Smooth muscle cell (in vitro differentiated cells): ENCODE results near the gene ELSPBP1. TPM values are rescaled to one million over a fixed set of nuclear protein-coding genes. Genes with fewer than 3 reads are reported as not detected.

ENCODE experiments used
- DNase-seq: peaks from one replicate; lab custom pipeline; 2025; ENCODE audit not compliant: unreplicated experiment; lab: John Stamatoyannopoulos, UW
- H2AFZ ChIP-seq: fragments of 200-600 bp; sonication (generic); 2 replicates; pipeline ENCODE4 v1.6.0; 2016; ENCODE audit warnings: antibody characterized with exemption, low read depth, mild to moderate bottlenecking
- H3F3A ChIP-seq: fragments of 200-600 bp; sonication (generic); 2 replicates; pipeline ENCODE4 v1.6.0; 2017; ENCODE audit warnings: antibody characterized with exemption, low read depth
- H3K27ac ChIP-seq: fragments of 200-600 bp; sonication (generic); 2 replicates; pipeline ENCODE4 v1.5.1; 2016; ENCODE audit warnings: low read depth, mild to moderate bottlenecking
- H3K27me3 ChIP-seq: fragments of 200-600 bp; sonication (generic); 2 replicates; pipeline ENCODE4 v1.6.1; 2016; ENCODE audit warnings: low read depth, mild to moderate bottlenecking
- H3K36me3 ChIP-seq: fragments of 200-600 bp; sonication (generic); 2 replicates; pipeline ENCODE4 v1.5.1; 2016; ENCODE audit warnings: low read depth
- H3K4me1 ChIP-seq: fragments of 200-600 bp; sonication (generic); 2 replicates; pipeline ENCODE4 v1.5.1; 2016; ENCODE audit warnings: low read depth
- H3K4me2 ChIP-seq: fragments of 200-600 bp; sonication (generic); 2 replicates; pipeline ENCODE4 v1.6.0; 2016; ENCODE audit warnings: mild to moderate bottlenecking
- H3K4me3 ChIP-seq: fragments of 200-600 bp; sonication (generic); 2 replicates; pipeline ENCODE4 v1.5.1; 2016; ENCODE audit warnings: mild to moderate bottlenecking
- H3K79me2 ChIP-seq: fragments of 200-600 bp; sonication (generic); 2 replicates; pipeline ENCODE4 v1.6.0; 2016; ENCODE audit warnings: low read depth, mild to moderate bottlenecking
- H3K9ac ChIP-seq: fragments of 200-600 bp; sonication (generic); 2 replicates; pipeline ENCODE4 v1.6.0; 2016; ENCODE audit warnings: low read depth
- H3K9me3 ChIP-seq: fragments of 200-600 bp; sonication (generic); replicated peaks from 2 replicates; pipeline ENCODE4 v1.5.1; 2016; ENCODE audit warnings: low read depth
- H4K20me1 ChIP-seq: fragments of 200-600 bp; sonication (generic); 2 replicates; pipeline ENCODE4 v1.6.0; 2016; ENCODE audit warnings: low read depth
- WGBS: methylation state at CpG from one replicate; pipeline ENCODE4 v1.1.7; 2016; ENCODE audit warnings: low lambda C conversion rate; 5-methylcytosine and 5-hydroxymethylcytosine counted together
- polyA plus RNA-seq: library from polyadenylated mRNA; unstranded; fragments of >200 nt; fragmentation: Nextera tagmentation; extraction: Ambion mirVana; gene quantifications from 2 replicates; pipeline ENCODE4 v1.2.1, GENCODE V29; 2016
- total RNA-seq: library from RNA; depleted of rRNA; stranded (reverse); fragments of >200 nt; gene quantifications from 2 replicates; pipeline ENCODE4 v1.2.3, GENCODE V29; 2014
- TF ChIP-seq, protein P1 (sequence below): fragments of 200-600 bp; sonication (generic); IDR thresholded peaks from 2 replicates; pipeline ENCODE4 v1.5.1; 2017; ENCODE audit warnings: borderline replicate concordance, mild to moderate bottlenecking, antibody characterized with exemption; ENCODE audit not compliant: insufficient read depth, poor library complexity, severe bottlenecking

ELSPBP1 gene
- total and polyA plus RNA-seq, 2 experiments from 2014 or later, result 1.3 to 2.7 TPM

DNA sequence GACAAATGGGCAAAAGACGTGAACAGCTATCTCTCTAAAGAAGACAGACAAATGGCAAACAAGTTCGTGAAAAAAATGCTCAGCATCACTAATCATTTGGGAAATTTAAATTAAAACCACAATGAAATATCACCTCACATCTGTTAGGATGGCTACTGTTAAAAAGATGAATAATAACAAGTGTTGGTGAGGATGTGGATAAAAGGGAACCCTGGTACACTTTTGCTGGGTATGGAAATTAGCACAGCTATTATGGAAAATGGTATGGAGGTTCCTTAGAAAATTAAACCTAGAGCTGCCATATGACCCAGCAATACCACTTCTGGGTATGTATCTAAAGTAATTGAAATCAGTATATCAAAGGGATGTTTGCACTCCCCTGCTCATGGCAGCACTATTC, 42.3 kb downstream of the ELSPBP1 start:
- H3K36me3 ChIP-seq, result no peaks in the 10 kb centered on the region
- H3K4me1 ChIP-seq, result no peaks in the 10 kb centered on the region
- no peak overlapping the region for H3K4me3 ChIP-seq
- no peaks in the 10 kb centered on the region for H4K20me1 ChIP-seq
- no peak for DNase-seq
- no peaks in the 10 kb centered on the region for H3K27me3 ChIP-seq
- H2AFZ ChIP-seq, result no peak overlapping the region
- no peak overlapping the region for H3K27ac ChIP-seq
- H3K79me2 ChIP-seq, result no peaks in the 10 kb centered on the region
- H3K4me2 ChIP-seq, result no peak overlapping the region
- peaks cover 3% of the 10 kb centered on the region for H3K9me3 ChIP-seq
- H3F3A ChIP-seq, result no peaks in the 10 kb centered on the region
- H3K9ac ChIP-seq, result no peak overlapping the region
- TF ChIP-seq, protein P1, sequence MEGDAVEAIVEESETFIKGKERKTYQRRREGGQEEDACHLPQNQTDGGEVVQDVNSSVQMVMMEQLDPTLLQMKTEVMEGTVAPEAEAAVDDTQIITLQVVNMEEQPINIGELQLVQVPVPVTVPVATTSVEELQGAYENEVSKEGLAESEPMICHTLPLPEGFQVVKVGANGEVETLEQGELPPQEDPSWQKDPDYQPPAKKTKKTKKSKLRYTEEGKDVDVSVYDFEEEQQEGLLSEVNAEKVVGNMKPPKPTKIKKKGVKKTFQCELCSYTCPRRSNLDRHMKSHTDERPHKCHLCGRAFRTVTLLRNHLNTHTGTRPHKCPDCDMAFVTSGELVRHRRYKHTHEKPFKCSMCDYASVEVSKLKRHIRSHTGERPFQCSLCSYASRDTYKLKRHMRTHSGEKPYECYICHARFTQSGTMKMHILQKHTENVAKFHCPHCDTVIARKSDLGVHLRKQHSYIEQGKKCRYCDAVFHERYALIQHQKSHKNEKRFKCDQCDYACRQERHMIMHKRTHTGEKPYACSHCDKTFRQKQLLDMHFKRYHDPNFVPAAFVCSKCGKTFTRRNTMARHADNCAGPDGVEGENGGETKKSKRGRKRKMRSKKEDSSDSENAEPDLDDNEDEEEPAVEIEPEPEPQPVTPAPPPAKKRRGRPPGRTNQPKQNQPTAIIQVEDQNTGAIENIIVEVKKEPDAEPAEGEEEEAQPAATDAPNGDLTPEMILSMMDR, result no peak
- WGBS, result 77% methylated on average over 2 of the region's 2 CpGs

DNA sequence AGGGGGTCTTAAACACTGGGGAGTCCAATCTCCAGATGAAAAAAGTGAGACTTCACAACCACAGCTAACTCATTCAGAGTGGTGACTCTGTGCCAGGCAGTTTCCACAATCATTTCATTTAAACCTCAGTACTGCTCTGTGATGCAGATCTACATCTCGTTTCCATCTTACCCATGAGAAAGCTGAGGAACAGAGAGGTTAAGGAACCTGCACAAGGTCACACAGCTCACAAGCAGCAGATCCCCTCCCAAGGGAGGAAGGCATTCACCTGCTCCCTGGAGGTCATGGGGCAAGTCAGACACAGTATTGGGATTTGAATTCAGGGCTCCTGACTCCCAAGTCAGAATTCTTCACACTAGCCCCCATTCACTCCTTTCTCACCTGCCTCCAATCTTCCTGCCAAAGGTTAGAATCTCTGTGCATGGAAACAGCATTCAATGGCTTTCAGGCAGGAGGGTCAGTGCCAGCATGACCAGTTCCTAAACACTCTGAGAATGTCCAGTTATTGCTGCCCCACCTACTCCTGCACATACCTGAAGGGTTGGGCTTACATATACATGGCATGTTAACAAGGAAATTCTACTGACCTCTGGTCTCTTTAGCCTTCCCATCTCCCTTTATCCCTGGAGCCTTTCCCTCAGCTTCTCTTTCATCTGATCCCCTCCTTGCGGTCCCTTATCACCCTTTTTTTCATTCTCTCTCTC, 47.6 kb downstream of the ELSPBP1 start:
- no peaks in the 10 kb centered on the region for H3K27me3 ChIP-seq
- no peaks in the 10 kb centered on the region for H3K36me3 ChIP-seq
- no peaks in the 10 kb centered on the region for H3K79me2 ChIP-seq
- H3K9me3 ChIP-seq, result no peaks in the 10 kb centered on the region
- no peak overlapping the region for H3K4me2 ChIP-seq
- no peak overlapping the region for H3K27ac ChIP-seq
- TF ChIP-seq, protein P1, result no peak
- no peak for DNase-seq
- H4K20me1 ChIP-seq, result no peaks in the 10 kb centered on the region
- H3K9ac ChIP-seq, result no peak overlapping the region
- WGBS, result 67% methylated on average over 2 of the region's 2 CpGs
- H2AFZ ChIP-seq, result no peak overlapping the region
- H3K4me1 ChIP-seq, result no peaks in the 10 kb centered on the region
- no peaks in the 10 kb centered on the region for H3F3A ChIP-seq
- no peak overlapping the region for H3K4me3 ChIP-seq

DNA sequence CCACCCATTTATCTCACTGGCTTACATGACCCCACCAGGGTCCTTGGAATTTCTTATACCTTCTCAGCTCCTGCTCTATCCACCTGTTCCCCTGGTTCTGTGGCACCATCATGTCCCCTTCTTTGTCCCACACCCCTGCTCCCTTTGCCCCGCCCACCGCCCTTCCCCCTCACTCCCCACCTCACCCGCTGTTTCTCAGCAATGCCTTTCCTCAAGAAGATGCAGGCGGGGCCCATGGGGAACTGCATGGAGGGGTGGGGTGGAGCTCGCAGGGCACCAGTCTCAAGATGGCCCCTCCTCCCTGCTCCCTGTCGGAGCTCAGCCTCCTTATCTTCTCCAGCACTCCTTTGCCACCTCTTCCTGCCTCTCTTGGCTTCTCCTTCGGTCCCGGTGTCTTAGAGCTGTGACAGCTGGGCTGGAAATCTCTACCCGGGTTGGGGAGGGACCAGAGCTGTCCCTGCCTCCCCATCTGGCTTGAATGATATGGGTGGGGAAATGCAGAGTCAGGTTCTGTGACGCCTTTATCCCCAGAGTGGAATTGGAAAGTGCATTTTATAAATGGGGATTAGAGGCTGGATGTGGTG, 49.3 kb downstream of the ELSPBP1 start, which contains the start of gene CABP5:
Gene CABP5 (minus strand): TSS at position 405 of the 584 bp plus-strand sequence. CDS start 157 bp downstream, at position 248.
- Histone ChIP-seq H3K9me3 (no peaks in the 10 kb centered on the region), H3K9ac (no peak within 1 kb of the TSS), H3K4me1 (no peaks in the 10 kb centered on the region), H3K79me2 (no peaks in the 10 kb centered on the region), H3K27ac (no peak within 1 kb of the TSS), H2AFZ (no peak within 1 kb of the TSS), H4K20me1 (no peaks in the 10 kb centered on the region), H3K4me3 (no peak within 1 kb of the TSS), H3K4me2 (no peak within 1 kb of the TSS), H3F3A (no peaks in the 10 kb centered on the region), H3K27me3 (no peaks in the 10 kb centered on the region), H3K36me3 (no peaks in the 10 kb centered on the region)
- no peak for DNase-seq
- TF ChIP-seq, protein P1, result no peak
- 83% methylated on average over 5 of the region's 10 CpGs for WGBS
